UCSD-AML1 (cell line): ENCODE data around the gene MYCBPAP.
"Not testable (repeated sequence)": the region's sequence is repeated elsewhere in the genome, so short reads cannot be mapped to it uniquely, and the experiment has no call there.

Source experiments
- DNase-seq: peaks from one replicate; lab custom pipeline; 2025; ENCODE audit not compliant: unreplicated experiment; lab: John Stamatoyannopoulos, UW

MYCBPAP gene

GRCh38 chr17:50470426-50470825 lies 37.8 kb upstream of the MYCBPAP start:
- no peak for DNase-seq

- peak; percentile 23 for DNase-seq
These were observed 37.0 kb upstream of the MYCBPAP start for GRCh38 chr17:50471009-50471905.

- no peak for DNase-seq
These were observed 36.0 kb upstream of the MYCBPAP start for GRCh38 chr17:50472286-50472685.

- DNase-seq: not testable (repeated sequence)
These were observed 35.5 kb upstream of the MYCBPAP start for GRCh38 chr17:50472761-50473161.

- no peak for DNase-seq
These were observed 34.3 kb upstream of the MYCBPAP start for GRCh38 chr17:50473901-50474300.

- no peak for DNase-seq
These were observed 33.7 kb upstream of the MYCBPAP start for GRCh38 chr17:50474523-50474922.

GRCh38 chr17:50475362-50475761 lies 32.9 kb upstream of the MYCBPAP start:
- DNase-seq: no peak

GRCh38 chr17:50475775-50476544 lies 32.3 kb upstream of the MYCBPAP start:
- not testable (repeated sequence) for DNase-seq

GRCh38 chr17:50476545-50477315 lies 31.5 kb upstream of the MYCBPAP start:
- no peak for DNase-seq

GRCh38 chr17:50477976-50478375 lies 30.3 kb upstream of the MYCBPAP start:
- DNase-seq: no peak

GRCh38 chr17:50478391-50479381 lies 29.6 kb upstream of the MYCBPAP start, which contains the start of gene RSAD1:
Gene RSAD1, plus strand, starts transcription at chr17:50478860. Its CDS starts 25 bp downstream, at chr17:50478885.
- peak; percentile 95 for DNase-seq

- DNase-seq: peak; percentile 80
These were observed 28.6 kb upstream of the MYCBPAP start for GRCh38 chr17:50479522-50480141.

GRCh38 chr17:50480142-50480764 lies 28.0 kb upstream of the MYCBPAP start:
- no peak for DNase-seq

GRCh38 chr17:50480854-50481490 lies 27.3 kb upstream of the MYCBPAP start:
- DNase-seq: no peak

- DNase-seq: no peak
These were observed 26.6 kb upstream of the MYCBPAP start for GRCh38 chr17:50481648-50482047.

GRCh38 chr17:50482110-50482509 lies 26.1 kb upstream of the MYCBPAP start:
- DNase-seq: no peak

- DNase-seq: peak; percentile 78
These were observed 25.7 kb upstream of the MYCBPAP start for GRCh38 chr17:50482516-50482915.

- DNase-seq: no peak
These were observed 25.0 kb upstream of the MYCBPAP start for GRCh38 chr17:50483266-50483665.
